ENCODE results near the gene CRTC1. TPM values are rescaled to one million over a fixed set of nuclear protein-coding genes. Genes with fewer than 3 reads are reported as not detected.

The CRTC1 gene
- total RNA-seq, 1 experiment from 2014 or later: 4.1 TPM

- DNase-seq (ENCODE audit: low spot score): no peak
Measured at GRCh38 chr19:18768046-18768771, 84.7 kb downstream of the CRTC1 start.

- DNase-seq (ENCODE audit: low spot score): no peak
Measured at GRCh38 chr19:18768997-18769891, 85.8 kb downstream of the CRTC1 start.

- no peak for DNase-seq (ENCODE audit: low spot score)
Measured at GRCh38 chr19:18769989-18770528, 86.6 kb downstream of the CRTC1 start.

- no peak for DNase-seq (ENCODE audit: low spot score)
Measured at GRCh38 chr19:18770663-18771327, 87.3 kb downstream of the CRTC1 start.

- peak; percentile 46 for DNase-seq (ENCODE audit: low spot score)
Measured at GRCh38 chr19:18771328-18772242, 88.1 kb downstream of the CRTC1 start.

GRCh38 chr19:18772620-18773587, 89.4 kb downstream of the CRTC1 start:
- DNase-seq (ENCODE audit: low spot score): no peak

GRCh38 chr19:18773682-18774081, 90.2 kb downstream of the CRTC1 start:
- DNase-seq (ENCODE audit: low spot score): no peak

GRCh38 chr19:18774107-18774506, 90.6 kb downstream of the CRTC1 start:
- DNase-seq (ENCODE audit: low spot score): no peak

DNA sequence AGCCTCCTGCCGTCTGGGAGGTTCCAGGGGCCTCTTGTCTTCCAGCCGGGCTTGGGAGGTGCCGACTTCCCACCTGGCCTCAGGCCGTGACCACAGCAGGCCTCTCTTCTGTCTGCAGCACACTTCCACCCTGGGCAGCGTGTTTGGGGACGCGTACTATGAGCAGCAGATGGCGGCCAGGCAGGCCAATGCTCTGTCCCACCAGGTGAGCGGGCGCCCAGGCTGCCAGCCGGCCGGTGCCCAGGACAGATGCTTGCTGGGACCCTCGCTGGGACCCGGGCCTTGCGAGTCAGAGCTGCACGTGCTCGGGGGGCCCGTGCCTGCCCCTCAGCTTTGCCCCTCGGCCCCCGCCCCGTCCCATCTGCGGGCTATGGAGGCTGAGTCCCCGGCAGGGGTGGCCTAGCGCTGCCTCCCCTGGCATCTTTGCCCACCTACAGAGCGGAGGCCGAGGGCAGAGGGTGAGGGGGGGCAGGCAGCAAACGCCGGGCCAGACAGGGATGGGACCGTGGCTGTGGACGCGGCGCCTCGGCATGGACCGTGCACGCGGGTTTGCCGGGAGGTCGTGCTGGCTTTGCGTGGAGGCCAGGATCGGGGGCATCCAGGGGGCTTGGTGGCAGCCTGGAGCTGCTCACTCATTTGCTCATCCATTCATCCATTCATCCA, 91.4 kb downstream of the CRTC1 start:
- DNase-seq (ENCODE audit: low spot score): no peak

GRCh38 chr19:18775586-18776287, 92.3 kb downstream of the CRTC1 start:
- DNase-seq (ENCODE audit: low spot score): no peak

DNA sequence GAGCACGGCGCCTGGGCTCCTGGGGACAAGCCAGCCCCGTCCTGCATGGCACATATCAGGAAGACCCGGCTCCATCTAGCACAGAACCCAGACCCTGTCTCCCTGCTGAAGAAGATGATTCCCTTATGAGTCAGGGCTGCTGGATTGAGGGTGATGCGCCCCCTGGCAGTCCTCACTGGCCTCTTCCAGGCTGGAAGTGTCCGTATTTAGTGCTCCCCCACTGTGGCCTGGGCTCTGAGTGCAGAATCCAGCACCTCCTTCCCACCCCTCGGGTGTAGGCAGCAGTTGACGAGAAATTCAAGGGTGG, 92.8 kb downstream of the CRTC1 start:
- no peak for DNase-seq (ENCODE audit: low spot score)

- DNase-seq (ENCODE audit: low spot score): no peak
Measured at GRCh38 chr19:18776736-18777135, 93.3 kb downstream of the CRTC1 start.

- DNase-seq (ENCODE audit: low spot score): no peak
Measured at GRCh38 chr19:18777301-18778075, 94.0 kb downstream of the CRTC1 start.

DNA sequence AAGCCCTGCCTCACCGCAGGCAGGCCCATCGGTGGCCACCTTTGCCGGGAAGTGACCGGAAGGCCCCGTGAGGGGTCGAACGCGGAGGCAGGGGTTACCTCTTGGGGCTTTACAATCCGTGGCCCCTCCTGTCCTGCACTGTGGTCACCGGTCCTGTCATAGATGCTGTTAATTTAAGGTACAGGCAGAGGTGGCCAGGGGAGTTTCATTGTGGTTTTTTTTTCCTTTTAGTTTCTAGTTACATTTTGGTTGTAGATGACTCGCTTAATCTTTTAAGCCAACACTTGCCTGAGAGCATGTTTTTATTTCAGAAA, 94.6 kb downstream of the CRTC1 start:
- no peak for DNase-seq (ENCODE audit: low spot score)

DNA sequence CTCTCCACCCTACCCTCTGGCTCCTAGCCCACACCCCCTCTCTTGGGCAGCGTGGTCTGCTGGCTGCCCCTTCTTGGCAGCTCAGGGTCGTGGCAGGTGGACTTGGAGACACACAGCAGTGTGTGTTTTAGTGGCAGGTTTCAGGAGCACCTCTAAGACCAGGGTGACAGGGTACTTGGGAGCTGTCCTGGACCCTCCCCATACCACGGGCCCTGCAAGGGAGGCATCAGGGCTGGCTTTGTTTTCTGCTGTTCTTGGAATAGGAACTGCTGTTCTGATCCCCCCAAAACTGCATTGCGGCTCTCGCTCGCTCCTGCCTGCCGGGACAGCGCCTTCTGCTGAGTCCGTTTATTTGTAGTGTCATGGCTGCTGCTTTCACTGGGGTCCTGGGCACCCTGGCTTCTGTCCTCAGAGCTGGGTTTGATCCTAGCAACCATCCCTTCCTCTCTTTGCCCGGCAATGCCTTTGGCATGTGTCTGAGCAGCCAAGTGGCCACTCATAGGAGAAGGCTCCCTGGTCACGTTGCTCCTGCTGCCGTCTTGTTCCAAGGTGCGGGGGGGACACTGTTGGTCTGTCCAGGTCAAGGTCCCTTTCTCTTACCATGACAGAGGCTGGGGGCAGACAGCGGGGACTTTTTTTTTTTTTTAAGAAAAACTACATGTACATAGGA, 95.5 kb downstream of the CRTC1 start:
- DNase-seq (ENCODE audit: low spot score): no peak

- no peak for DNase-seq (ENCODE audit: low spot score)
Measured at GRCh38 chr19:18780081-18780480, 96.6 kb downstream of the CRTC1 start.

DNA sequence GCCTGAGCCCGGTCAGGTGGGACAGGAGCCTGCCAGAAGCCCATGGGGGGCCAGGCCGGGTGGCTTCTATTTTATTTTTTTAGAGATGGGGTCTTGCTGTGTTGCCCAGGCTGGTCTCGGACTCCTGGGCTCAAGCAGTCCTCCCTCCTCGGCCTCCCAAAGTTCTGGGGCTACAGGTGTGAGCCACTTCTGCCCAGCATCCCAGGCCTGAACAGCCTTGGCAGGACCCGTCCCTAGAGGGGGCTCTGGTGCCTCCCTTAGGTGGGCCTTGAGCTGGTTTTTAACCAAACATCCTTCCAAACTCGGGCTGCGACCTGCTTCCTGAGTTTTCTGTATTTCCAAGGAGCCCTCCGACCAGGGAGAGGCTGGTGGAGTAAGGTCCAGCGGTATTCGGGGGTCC, 97.2 kb downstream of the CRTC1 start:
- DNase-seq (ENCODE audit: low spot score): no peak

Measured in HT-29 (cell line).